Naive thymus-derived CD4-positive, alpha-beta T cell (primary cell): ENCODE measurements around the gene LRRC17. TPM values are rescaled to one million over a fixed set of nuclear protein-coding genes. Genes with fewer than 3 reads are reported as not detected.
"Not testable (repeated sequence)": the region's sequence is repeated elsewhere in the genome, so short reads cannot be mapped to it uniquely, and the experiment has no call there.

Experiments
- ATAC-seq: fragments of 150-1000 bp; cut with Tn5 transposase; 2 replicates; pipeline ENCODE4 v1.10.0; 2021; ENCODE audit warnings: mild to moderate bottlenecking, moderate library complexity
- CTCF ChIA-PET: fragments of 350-600 bp; sonication (Branson Sonifier 250); formaldehyde crosslinking; loops from one replicate; lab custom pipeline; 2021; ENCODE audit warnings: antibody characterized with exemption; lab: Charles Lee
- POLR2A ChIA-PET: fragments of 350-600 bp; sonication (Branson Sonifier 250); formaldehyde crosslinking; loops from one replicate; lab custom pipeline; 2021; ENCODE audit warnings: antibody characterized with exemption, inconsistent platforms; lab: Charles Lee
- DNase-seq, 9 donors: peaks; one replicate each; pipeline versions ENCODE4 v3.0.0 to v3.0.0-alpha.2; 2020 to 2022; ENCODE audit warnings: mixed read lengths in 1 of 9
- H3K27ac ChIP-seq: one replicate; pipeline ENCODE4 v1.7.0; 2013; ENCODE audit warnings: mild to moderate bottlenecking, low read depth, low read length, moderate library complexity
- H3K27me3 ChIP-seq, 2 donors: one replicate each; pipeline ENCODE4 v1.7.0; 2013; ENCODE audit warnings: low read length in 2 of 2, mild to moderate bottlenecking in 2 of 2, moderate library complexity in 2 of 2; ENCODE audit not compliant: control insufficient read depth in 2 of 2, insufficient read depth in 2 of 2
- H3K36me3 ChIP-seq, 3 experiments: 1 replicate in 2 of 3; 2 replicates in 1 of 3; pipeline ENCODE4 v1.7.0; 2013; ENCODE audit warnings: low read length in 3 of 3, mild to moderate bottlenecking in 3 of 3, moderate library complexity in 1 of 3; ENCODE audit not compliant: insufficient read depth in 3 of 3, control insufficient read depth in 2 of 3
- H3K4me1 ChIP-seq, 2 donors: one replicate each; pipeline ENCODE4 v1.7.0; 2013; ENCODE audit warnings: low read length in 2 of 2, mild to moderate bottlenecking in 2 of 2, moderate library complexity in 1 of 2; ENCODE audit not compliant: control insufficient read depth in 2 of 2, insufficient read depth in 2 of 2
- H3K4me3 ChIP-seq: 2 replicates; pipeline ENCODE4 v1.7.0; 2013; ENCODE audit warnings: mild to moderate bottlenecking, low read length
- H3K9me3 ChIP-seq, 3 experiments: 1 replicate in 2 of 3; 2 replicates in 1 of 3; pipeline ENCODE4 v1.7.0; 2013; ENCODE audit warnings: low read length in 3 of 3; ENCODE audit not compliant: control insufficient read depth in 2 of 3
- H3K27ac Mint-ChIP-seq, 9 donors: one replicate each; pipeline ENCODE4 v1.8.0; 2020 to 2022; ENCODE audit warnings: mixed read lengths in 9 of 9, mild to moderate bottlenecking in 8 of 9, moderate library complexity in 5 of 9, inconsistent platforms in 2 of 9
- H3K27me3 Mint-ChIP-seq, 5 donors: one replicate each; pipeline ENCODE4 v1.8.0; 2021 to 2022; ENCODE audit warnings: mixed read lengths in 5 of 5, mild to moderate bottlenecking in 1 of 5
- H3K36me3 Mint-ChIP-seq, 5 donors: one replicate each; pipeline ENCODE4 v1.8.0; 2020 to 2022; ENCODE audit warnings: mixed read lengths in 5 of 5, mild to moderate bottlenecking in 3 of 5, inconsistent platforms in 1 of 5
- H3K4me1 Mint-ChIP-seq, 7 donors: one replicate each; pipeline ENCODE4 v1.8.0; 2020 to 2022; ENCODE audit warnings: mixed read lengths in 7 of 7, mild to moderate bottlenecking in 3 of 7, inconsistent platforms in 1 of 7
- H3K4me3 Mint-ChIP-seq, 10 donors: one replicate each; pipeline ENCODE4 v1.8.0; 2020 to 2022; ENCODE audit warnings: mild to moderate bottlenecking in 10 of 10, mixed read lengths in 10 of 10, moderate library complexity in 6 of 10, inconsistent platforms in 2 of 10
- H3K9me3 Mint-ChIP-seq, 11 donors: one replicate each; pipeline ENCODE4 v1.8.0; 2020 to 2022; ENCODE audit warnings: mixed read lengths in 11 of 11, mild to moderate bottlenecking in 4 of 11, inconsistent platforms in 1 of 11, moderate library complexity in 1 of 11
- intact Hi-C, 2 donors: fragments of 100-400 bp; cut with micrococcal nuclease; formaldehyde crosslinking; loops; one replicate each; pipeline ENCODE4 v1.15.1; 2023
- polyA plus RNA-seq, 2 donors: library from polyadenylated mRNA; unstranded; fragments of 300-500 nt; fragmentation: Illumina TruSeq; gene quantifications; one replicate each; pipeline ENCODE4 v1.2.3, GENCODE V29; 2021
- total RNA-seq, 6 experiments: library from RNA in 5 of 6; stranded (reverse) in 5 of 6; gene quantifications; 1 replicate in 5 of 6; 2 replicates in 1 of 6; pipeline ENCODE4 v1.2.3 and lab custom pipeline; 2021 to 2026

The LRRC17 gene
- total and polyA plus RNA-seq, 7 experiments from 2014 or later: 0.20 to 1.1 (median 0.32) TPM; not detected in 1

DNA sequence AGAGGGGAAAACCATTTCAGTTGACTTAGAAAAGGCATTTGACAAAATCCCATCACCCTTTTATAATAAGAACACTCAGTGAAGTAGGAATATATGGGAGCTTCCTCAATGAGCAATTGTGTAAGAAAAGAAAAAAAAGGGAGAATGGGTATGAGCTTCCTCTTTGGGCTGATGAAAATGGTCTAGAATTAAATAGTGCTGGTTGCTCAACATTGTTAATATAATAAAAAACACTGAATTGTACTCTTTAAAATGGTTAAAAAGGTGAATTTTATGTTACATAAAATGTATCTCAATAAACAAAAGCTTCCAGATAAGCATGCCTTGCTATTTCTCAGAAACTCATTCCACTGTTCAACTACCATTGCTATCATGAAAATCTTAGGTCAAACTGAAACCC is 40.6 kb downstream of the LRRC17 start:
- Histone ChIP-seq H3K27ac (no peak overlapping the region), H3K4me1 (no peaks in the 10 kb centered on the region), H3K4me3 (no peak overlapping the region), H3K36me3 (no peaks in the 10 kb centered on the region), H3K27me3 (no peaks in the 10 kb centered on the region), H3K9me3 (peaks cover 0 to 4% (median 0%) of the 10 kb centered on the region in 3 experiments)
- POLR2A ChIA-PET: no interaction called here
- no peak for ATAC-seq
- DNase-seq: no peak
- intact Hi-C loops: no loop called here
- CTCF ChIA-PET: interaction anchor here (0.7 kb wide), 1 partner anchor 67 kb away, joined by 3 read pairs; no protein-coding TSS in a partner anchor
- no peaks in the 10 kb centered on the region for H3K4me1 Mint-ChIP-seq
- H3K4me3 Mint-ChIP-seq: no peak overlapping the region
- H3K27ac Mint-ChIP-seq: no peak overlapping the region
- H3K9me3 Mint-ChIP-seq: peaks cover 0 to 61% (median 26%) of the 10 kb centered on the region in 11 donors
- H3K27me3 Mint-ChIP-seq: peaks cover 0 to 7% (median 0%) of the 10 kb centered on the region in 5 donors
- peaks cover 0 to 31% (median 19%) of the 10 kb centered on the region in 5 donors for H3K36me3 Mint-ChIP-seq

DNA sequence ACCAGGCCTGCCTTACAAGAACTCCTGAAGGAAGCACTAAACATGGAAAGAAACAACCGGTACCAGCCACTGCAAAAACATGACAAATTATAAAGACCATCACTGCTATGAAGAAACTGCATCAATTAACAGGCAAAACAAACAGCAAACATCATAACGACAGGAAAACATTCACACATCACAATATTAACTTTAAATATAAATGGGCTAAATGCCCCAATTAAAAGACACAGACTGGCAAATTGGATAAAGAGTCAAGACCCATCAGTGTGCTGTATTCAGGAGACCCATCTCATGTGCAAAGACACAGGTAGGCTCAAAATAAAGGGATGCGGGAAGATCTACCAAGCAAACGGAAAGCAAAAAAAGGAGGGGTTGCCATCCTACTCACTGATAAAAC is 41.6 kb downstream of the LRRC17 start:
- H3K4me3 Mint-ChIP-seq, H3K4me1 Mint-ChIP-seq, DNase-seq, H3K27ac ChIP-seq, H3K27me3 Mint-ChIP-seq, CTCF ChIA-PET, H3K4me1 ChIP-seq, H3K36me3 ChIP-seq, intact Hi-C loops, H3K4me3 ChIP-seq, ATAC-seq, H3K9me3 ChIP-seq, H3K27me3 ChIP-seq, H3K27ac Mint-ChIP-seq: not testable (repeated sequence)
- Mint-ChIP-seq H3K9me3 (peaks cover 0 to 61% (median 26%) of the 10 kb centered on the region in 11 donors), H3K36me3 (peaks cover 0 to 31% (median 19%) of the 10 kb centered on the region in 5 donors)
- POLR2A ChIA-PET: interaction anchor here (0.6 kb wide), 1 partner anchor 38 kb away, joined by 4 read pairs; no protein-coding TSS in a partner anchor

DNA sequence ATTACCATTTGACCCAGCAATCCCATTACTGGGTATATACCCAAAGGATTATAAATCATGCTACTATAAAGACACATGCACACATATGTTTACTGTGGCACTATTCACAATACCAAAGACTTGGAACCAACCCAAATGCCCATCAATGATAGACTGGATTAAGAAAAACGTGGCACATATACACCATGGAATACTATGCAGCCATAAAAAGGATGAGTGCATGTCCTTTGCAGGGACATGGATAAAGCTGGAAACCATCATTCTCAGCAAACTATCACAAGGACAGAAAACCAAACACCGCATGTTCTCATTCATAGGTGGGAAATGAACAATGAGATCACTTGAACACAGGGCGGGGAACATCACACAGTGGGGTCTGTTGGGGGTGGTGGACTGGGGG is 45.2 kb downstream of the LRRC17 start:
- H3K4me1 ChIP-seq, H3K27me3 Mint-ChIP-seq, POLR2A ChIA-PET: not testable (repeated sequence)

DNA sequence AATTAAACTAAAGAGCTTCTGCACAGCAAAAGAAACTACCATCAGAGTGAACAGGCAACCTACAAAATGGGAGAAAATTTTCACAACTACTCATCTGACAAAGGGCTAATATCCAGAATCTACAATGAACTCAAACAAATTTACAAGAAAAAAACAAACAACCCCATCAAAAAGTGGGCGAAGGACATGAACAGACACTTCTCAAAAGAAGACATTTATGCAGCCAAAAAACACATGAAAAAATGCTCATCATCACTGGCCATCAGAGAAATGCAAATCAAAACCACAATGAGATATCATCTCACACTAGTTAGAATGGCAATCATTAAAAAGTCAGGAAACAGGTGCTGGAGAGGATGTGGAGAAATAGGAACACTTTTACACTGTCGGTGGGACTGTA is 49.2 kb downstream of the LRRC17 start:
- H3K4me3 Mint-ChIP-seq, H3K36me3 ChIP-seq, POLR2A ChIA-PET, H3K9me3 ChIP-seq, H3K27me3 ChIP-seq, ATAC-seq, H3K27ac ChIP-seq, H3K36me3 Mint-ChIP-seq, H3K4me1 ChIP-seq, H3K27ac Mint-ChIP-seq, DNase-seq, H3K4me3 ChIP-seq, H3K27me3 Mint-ChIP-seq, intact Hi-C loops, CTCF ChIA-PET, H3K4me1 Mint-ChIP-seq: not testable (repeated sequence)
- H3K9me3 Mint-ChIP-seq: peaks cover 0 to 15% (median 4%) of the 10 kb centered on the region in 11 donors

More for the DNA sequence above, 45.2 kb downstream of the LRRC17 start:
- ATAC-seq, H3K27me3 ChIP-seq, H3K9me3 ChIP-seq, H3K4me1 Mint-ChIP-seq, H3K27ac ChIP-seq, H3K4me3 ChIP-seq, CTCF ChIA-PET, H3K27ac Mint-ChIP-seq, H3K4me3 Mint-ChIP-seq, DNase-seq, intact Hi-C loops, H3K36me3 ChIP-seq: not testable (repeated sequence)
- H3K9me3 Mint-ChIP-seq: peaks cover 0 to 54% (median 23%) of the 10 kb centered on the region in 11 donors
- H3K36me3 Mint-ChIP-seq: peaks cover 0 to 25% (median 9%) of the 10 kb centered on the region in 5 donors

DNA sequence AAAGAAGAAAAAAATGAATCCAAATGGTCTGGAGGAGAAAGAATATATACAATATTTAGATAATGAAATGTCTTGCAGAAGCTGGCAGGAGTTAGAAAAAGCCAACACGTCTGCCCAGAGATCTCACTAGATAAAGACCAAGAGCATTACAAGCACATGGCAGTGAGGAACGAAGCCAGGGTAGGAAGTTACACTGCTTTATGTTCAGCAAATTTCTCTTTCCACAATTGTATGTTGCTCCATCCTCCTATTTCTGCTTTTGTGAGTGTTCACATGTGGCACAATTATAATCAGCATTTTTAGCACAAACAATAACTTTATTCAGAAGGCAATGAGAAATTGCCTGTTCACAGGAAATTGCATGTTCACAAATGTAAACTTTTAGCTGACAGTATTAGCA is 53.7 kb downstream of the LRRC17 start:
- intact Hi-C loops: no loop called here
- no peaks in the 10 kb centered on the region for H3K27me3 Mint-ChIP-seq
- ChIA-PET POLR2A (no interaction called here), CTCF (no interaction called here)
- H3K4me3 Mint-ChIP-seq: no peak overlapping the region
- ATAC-seq (no peak), DNase-seq (no peak)
- no peaks in the 10 kb centered on the region for H3K27me3 ChIP-seq
- H3K9me3 Mint-ChIP-seq: peaks cover 0 to 5% (median 0%) of the 10 kb centered on the region in 11 donors
- no peaks in the 10 kb centered on the region for H3K4me1 ChIP-seq
- no peaks in the 10 kb centered on the region for H3K36me3 ChIP-seq
- H3K4me3 ChIP-seq: no peak overlapping the region
- H3K4me1 Mint-ChIP-seq: no peaks in the 10 kb centered on the region
- H3K27ac ChIP-seq: no peak overlapping the region
- H3K9me3 ChIP-seq: no peaks in the 10 kb centered on the region
- no peaks in the 10 kb centered on the region for H3K36me3 Mint-ChIP-seq
- H3K27ac Mint-ChIP-seq: no peak overlapping the region

DNA sequence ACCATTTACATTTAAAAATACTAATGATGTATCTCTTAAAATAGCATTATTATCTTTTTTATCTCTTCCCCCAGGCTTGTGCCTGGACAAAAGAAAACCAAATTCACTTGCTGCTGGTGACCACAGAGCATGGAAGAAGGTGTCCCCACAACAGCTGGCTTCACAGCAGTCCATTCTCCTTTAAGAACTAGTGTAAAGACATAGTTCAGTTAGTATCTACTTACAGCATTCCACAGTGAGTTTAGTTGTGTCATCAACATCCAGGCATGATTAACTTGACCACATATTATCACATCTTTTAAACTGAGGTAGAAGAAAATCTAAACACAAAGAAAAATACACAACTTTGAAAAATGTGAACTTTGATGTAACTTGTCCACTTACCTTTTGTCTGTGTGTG is 55.0 kb downstream of the LRRC17 start:
- Histone ChIP-seq H3K27me3 (no peaks in the 10 kb centered on the region), H3K4me1 (no peaks in the 10 kb centered on the region), H3K9me3 (no peaks in the 10 kb centered on the region), H3K36me3 (no peaks in the 10 kb centered on the region), H3K27ac (no peak overlapping the region), H3K4me3 (no peak overlapping the region)
- Mint-ChIP-seq H3K36me3 (no peaks in the 10 kb centered on the region), H3K27ac (no peak overlapping the region), H3K27me3 (no peaks in the 10 kb centered on the region), H3K4me3 (no peak overlapping the region), H3K4me1 (no peaks in the 10 kb centered on the region), H3K9me3 (no peaks in the 10 kb centered on the region)
- ATAC-seq: no peak
- intact Hi-C loops: no loop called here
- DNase-seq: no peak
- CTCF ChIA-PET: no interaction called here
- POLR2A ChIA-PET: no interaction called here

DNA sequence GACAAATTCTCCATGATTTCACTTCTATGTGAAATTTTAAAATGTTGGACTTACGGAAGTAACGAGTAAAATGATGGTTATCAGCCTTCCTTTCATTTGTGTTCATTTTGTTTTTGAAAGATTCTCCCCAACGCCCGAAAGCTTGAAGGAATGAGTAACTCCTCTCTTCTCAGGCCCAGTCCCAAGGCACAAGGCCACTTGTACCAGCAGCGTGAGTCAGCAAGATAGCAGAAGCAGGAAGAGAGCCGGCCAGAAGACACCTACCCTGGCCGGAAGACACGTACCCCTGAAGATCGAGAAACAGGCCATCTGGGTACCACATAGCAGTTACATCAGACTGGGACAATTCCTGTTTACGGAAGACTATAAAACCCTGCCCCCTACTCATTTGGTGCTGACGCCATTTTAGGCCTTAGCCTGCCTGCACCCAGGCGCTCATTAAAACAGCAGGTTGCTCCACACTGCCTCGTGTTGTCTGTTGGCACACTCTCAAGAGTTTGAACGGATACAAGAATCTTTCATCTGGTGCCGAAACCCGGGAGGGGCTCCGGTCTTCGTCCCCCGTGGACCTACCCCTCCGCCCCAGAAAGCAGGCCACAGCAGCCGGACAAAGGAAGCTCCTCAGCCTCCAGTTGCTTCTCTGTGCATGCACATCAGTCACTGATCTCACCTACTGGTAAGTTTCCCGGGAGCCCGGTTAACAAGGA is 60.4 kb downstream of the LRRC17 start:
- peaks cover 0 to 5% (median 0%) of the 10 kb centered on the region in 5 donors for H3K27me3 Mint-ChIP-seq
- ChIA-PET CTCF (no interaction called here), POLR2A (no interaction called here)
- Histone ChIP-seq H3K27me3 (no peaks in the 10 kb centered on the region), H3K4me1 (no peaks in the 10 kb centered on the region), H3K9me3 (no peaks in the 10 kb centered on the region), H3K27ac (no peak overlapping the region), H3K36me3 (no peaks in the 10 kb centered on the region), H3K4me3 (no peak overlapping the region)
- H3K4me3 Mint-ChIP-seq: no peak overlapping the region
- no peak for DNase-seq
- no peaks in the 10 kb centered on the region for H3K4me1 Mint-ChIP-seq
- intact Hi-C loops: no loop called here
- peaks cover 0 to 3% (median 0%) of the 10 kb centered on the region in 11 donors for H3K9me3 Mint-ChIP-seq
- H3K36me3 Mint-ChIP-seq: peaks cover 0 to 6% (median 0%) of the 10 kb centered on the region in 5 donors
- H3K27ac Mint-ChIP-seq: no peak overlapping the region
- ATAC-seq: no peak
